Rectal smooth muscle tissue (tissue), 1 donor: ENCODE data around the gene ALG14.
"Not testable (repeated sequence)": the region's sequence is repeated elsewhere in the genome, so short reads cannot be mapped to it uniquely, and the experiment has no call there.

Experiments
- H3K27ac ChIP-seq: one replicate; pipeline ENCODE4 v1.7.0; 2013; ENCODE audit warnings: low read depth, low read length, inconsistent platforms
- H3K27me3 ChIP-seq: one replicate; pipeline ENCODE4 v1.7.0; 2013; ENCODE audit warnings: low read length; ENCODE audit not compliant: control insufficient read depth, insufficient read depth
- H3K36me3 ChIP-seq: one replicate; pipeline ENCODE4 v1.7.0; 2013; ENCODE audit warnings: low read length; ENCODE audit not compliant: control insufficient read depth, insufficient read depth
- H3K4me1 ChIP-seq: one replicate; pipeline ENCODE4 v1.7.0; 2013; ENCODE audit warnings: low read length; ENCODE audit not compliant: control insufficient read depth, insufficient read depth
- H3K4me3 ChIP-seq: one replicate; pipeline ENCODE4 v1.7.0; 2013; ENCODE audit warnings: low read length
- H3K9ac ChIP-seq: one replicate; pipeline ENCODE4 v1.7.0; 2013; ENCODE audit warnings: low read length

The ALG14 gene

DNA sequence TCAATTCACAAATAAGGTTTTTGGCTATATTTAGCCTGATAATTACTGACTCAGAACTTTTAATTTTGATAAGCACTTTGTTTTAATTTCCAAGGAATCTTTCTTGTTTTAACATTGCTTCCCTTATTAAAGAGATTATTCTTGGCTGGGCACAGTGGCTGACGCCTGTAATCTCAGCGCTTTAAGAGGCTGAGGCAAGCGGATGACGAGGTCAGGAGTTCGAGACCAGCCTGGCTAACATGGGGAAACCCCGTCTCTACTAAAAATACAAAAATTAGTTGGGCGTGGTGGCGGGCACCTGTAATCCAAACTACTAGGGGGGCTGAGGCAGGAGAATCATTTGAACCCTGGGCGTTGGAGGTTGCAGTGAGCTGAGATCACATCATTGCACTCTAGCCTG, 13.8 kb downstream of the ALG14 start:
- H3K36me3 ChIP-seq, result no peaks in the 10 kb centered on the region
- no peak overlapping the region for H3K9ac ChIP-seq
- H3K27ac ChIP-seq, result no peak overlapping the region
- H3K4me3 ChIP-seq, result no peak overlapping the region
- no peaks in the 10 kb centered on the region for H3K4me1 ChIP-seq
- H3K27me3 ChIP-seq, result no peaks in the 10 kb centered on the region

DNA sequence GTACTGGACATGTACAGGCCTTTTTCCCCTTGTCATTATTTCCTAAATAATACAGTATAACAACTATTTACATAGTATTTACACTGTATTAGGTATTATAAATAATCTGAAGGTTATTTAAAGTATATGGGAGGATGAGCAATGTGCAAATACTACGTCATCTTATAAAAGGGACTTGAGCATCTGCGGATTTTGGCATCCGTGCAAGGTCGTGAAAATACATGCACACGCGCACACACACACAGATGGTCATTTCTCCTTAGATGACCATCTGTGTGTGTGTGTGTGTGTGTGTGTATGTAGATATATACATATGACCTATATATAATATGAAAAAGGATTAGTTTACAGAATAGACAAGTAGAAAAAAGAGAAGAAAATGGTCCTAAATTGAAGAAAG, 15.4 kb downstream of the ALG14 start:
- Histone ChIP-seq H3K27me3 (no peaks in the 10 kb centered on the region), H3K9ac (no peak overlapping the region), H3K27ac (no peak overlapping the region), H3K36me3 (no peaks in the 10 kb centered on the region), H3K4me3 (no peak overlapping the region), H3K4me1 (no peaks in the 10 kb centered on the region)

GRCh38 chr1:95049935-95050334, 22.8 kb downstream of the ALG14 start:
- no peak overlapping the region for H3K27ac ChIP-seq
- no peak overlapping the region for H3K4me3 ChIP-seq
- H3K27me3 ChIP-seq, result no peaks in the 10 kb centered on the region
- H3K9ac ChIP-seq, result no peak overlapping the region
- no peaks in the 10 kb centered on the region for H3K36me3 ChIP-seq
- H3K4me1 ChIP-seq, result no peaks in the 10 kb centered on the region

DNA sequence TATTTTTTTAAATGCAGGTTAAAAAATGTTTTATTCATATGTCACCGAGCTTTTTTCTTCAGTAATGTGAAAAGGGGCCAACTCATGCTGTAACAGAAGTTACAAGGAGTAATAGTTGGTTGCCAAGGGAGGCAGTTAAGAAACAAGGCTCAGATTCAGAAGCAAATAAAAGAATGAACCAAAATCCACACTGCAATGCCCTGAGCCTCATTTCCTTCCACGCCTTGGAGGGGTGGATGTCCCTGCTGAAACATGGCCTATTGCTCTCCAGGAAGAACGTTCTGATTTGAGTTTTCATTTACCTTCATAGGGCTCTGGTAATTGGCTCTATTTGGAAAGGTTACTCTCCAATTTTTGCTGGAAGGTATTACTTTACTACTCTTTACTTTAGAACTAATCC, 24.4 kb downstream of the ALG14 start:
- H3K27me3 ChIP-seq, result no peaks in the 10 kb centered on the region
- H3K4me3 ChIP-seq, result no peak overlapping the region
- H3K9ac ChIP-seq, result no peak overlapping the region
- H3K4me1 ChIP-seq, result no peaks in the 10 kb centered on the region
- no peak overlapping the region for H3K27ac ChIP-seq
- no peaks in the 10 kb centered on the region for H3K36me3 ChIP-seq

DNA sequence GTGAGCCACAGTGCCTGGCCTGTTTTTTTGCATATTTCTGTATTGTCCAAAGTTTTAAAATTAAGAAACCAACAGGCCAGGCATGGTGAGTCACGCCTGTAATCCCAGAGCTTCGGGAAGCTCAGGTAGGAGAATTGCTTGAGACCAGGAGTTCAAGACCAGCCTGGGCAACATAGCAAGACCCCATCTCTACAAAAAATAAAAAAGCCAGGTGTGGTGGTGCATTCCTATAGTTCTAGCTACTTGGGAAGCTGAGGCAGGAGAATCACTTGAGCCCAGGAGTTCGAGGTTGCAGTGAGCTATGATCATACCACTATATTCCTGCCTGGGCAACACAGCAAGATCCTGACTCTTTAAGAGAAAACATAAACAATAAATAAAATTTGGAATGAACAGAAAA, 25.1 kb downstream of the ALG14 start:
- not testable (repeated sequence) for H3K4me3 ChIP-seq, H3K9ac ChIP-seq, H3K4me1 ChIP-seq, H3K27me3 ChIP-seq, H3K36me3 ChIP-seq, H3K27ac ChIP-seq

GRCh38 chr1:95046359-95046758, 26.4 kb downstream of the ALG14 start:
- no peaks in the 10 kb centered on the region for H3K36me3 ChIP-seq
- H3K27ac ChIP-seq, result no peak overlapping the region
- no peak overlapping the region for H3K9ac ChIP-seq
- H3K4me3 ChIP-seq, result no peak overlapping the region
- peaks cover 9% of the 10 kb centered on the region for H3K4me1 ChIP-seq
- H3K27me3 ChIP-seq, result no peaks in the 10 kb centered on the region

GRCh38 chr1:95043141-95043980, 29.4 kb downstream of the ALG14 start:
- H3K27me3 ChIP-seq, result no peaks in the 10 kb centered on the region
- H3K9ac ChIP-seq, result no peak overlapping the region
- H3K4me3 ChIP-seq, result no peak overlapping the region
- peak overlapping the region; percentile 81 for H3K27ac ChIP-seq
- H3K36me3 ChIP-seq, result no peaks in the 10 kb centered on the region
- peaks cover 9% of the 10 kb centered on the region for H3K4me1 ChIP-seq

GRCh38 chr1:95042286-95042685, 30.5 kb downstream of the ALG14 start:
- Histone ChIP-seq H3K9ac (no peak overlapping the region), H3K27ac (peak overlapping the region; percentile 81), H3K4me3 (no peak overlapping the region), H3K27me3 (no peaks in the 10 kb centered on the region), H3K4me1 (peaks cover 9% of the 10 kb centered on the region), H3K36me3 (no peaks in the 10 kb centered on the region)

- no peaks in the 10 kb centered on the region for H3K36me3 ChIP-seq
- H3K9ac ChIP-seq, result no peak overlapping the region
- H3K27ac ChIP-seq, result peak overlapping the region; percentile 81
- peaks cover 9% of the 10 kb centered on the region for H3K4me1 ChIP-seq
- H3K27me3 ChIP-seq, result no peaks in the 10 kb centered on the region
- no peak overlapping the region for H3K4me3 ChIP-seq
Measured at GRCh38 chr1:95041491-95042165, 31.1 kb downstream of the ALG14 start.

GRCh38 chr1:95040032-95040525, 32.7 kb downstream of the ALG14 start:
- no peak overlapping the region for H3K9ac ChIP-seq
- H3K4me1 ChIP-seq, result peaks cover 9% of the 10 kb centered on the region
- H3K27ac ChIP-seq, result no peak overlapping the region
- no peak overlapping the region for H3K4me3 ChIP-seq
- H3K27me3 ChIP-seq, result no peaks in the 10 kb centered on the region
- H3K36me3 ChIP-seq, result no peaks in the 10 kb centered on the region

GRCh38 chr1:95039360-95040031, 33.3 kb downstream of the ALG14 start:
- H3K4me3 ChIP-seq, result no peak overlapping the region
- H3K27me3 ChIP-seq, result no peaks in the 10 kb centered on the region
- H3K4me1 ChIP-seq, result peaks cover 9% of the 10 kb centered on the region
- H3K27ac ChIP-seq, result no peak overlapping the region
- H3K36me3 ChIP-seq, result no peaks in the 10 kb centered on the region
- H3K9ac ChIP-seq, result no peak overlapping the region

DNA sequence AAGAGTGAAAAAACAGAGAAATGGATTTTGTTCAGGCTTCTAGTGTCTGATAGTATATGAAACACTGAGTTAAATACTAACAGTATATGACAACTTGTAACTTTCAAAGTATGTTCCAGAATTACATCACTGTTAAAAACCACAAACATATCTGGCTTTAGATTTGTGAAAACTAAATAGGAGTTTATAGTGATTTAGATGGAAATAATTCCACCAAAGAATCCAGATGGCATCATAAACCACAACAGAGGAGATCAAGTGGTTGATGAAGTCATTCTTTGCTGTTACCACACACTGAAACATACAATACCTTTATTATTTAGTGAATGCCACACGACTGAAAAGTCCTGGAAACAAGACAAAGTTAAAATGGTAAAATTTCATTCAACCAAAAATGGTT, 37.2 kb downstream of the ALG14 start:
- Histone ChIP-seq H3K4me1 (no peaks in the 10 kb centered on the region), H3K27ac (no peak overlapping the region), H3K4me3 (no peak overlapping the region), H3K36me3 (no peaks in the 10 kb centered on the region), H3K27me3 (no peaks in the 10 kb centered on the region), H3K9ac (no peak overlapping the region)
